ENCODE results near the gene HBG2. TPM values are rescaled to one million over a fixed set of nuclear protein-coding genes. Genes with fewer than 3 reads are reported as not detected.

The HBG2 gene
- total and polyA plus RNA-seq, 2 experiments from 2014 or later = not detected

GRCh38 chr11:5251746-5252145 is 2.8 kb downstream of the HBG2 start (continued):
- TF ChIP-seq REST (IDR thresholded peaks at IDR 0.05; ENCODE audit: unreplicated experiment) = no peak
- no peak for TF ChIP-seq CTCF (conservative IDR thresholded peaks at IDR 0.05; ENCODE audit: low read depth in 2 of 2)
- TF ChIP-seq, protein P1, sequence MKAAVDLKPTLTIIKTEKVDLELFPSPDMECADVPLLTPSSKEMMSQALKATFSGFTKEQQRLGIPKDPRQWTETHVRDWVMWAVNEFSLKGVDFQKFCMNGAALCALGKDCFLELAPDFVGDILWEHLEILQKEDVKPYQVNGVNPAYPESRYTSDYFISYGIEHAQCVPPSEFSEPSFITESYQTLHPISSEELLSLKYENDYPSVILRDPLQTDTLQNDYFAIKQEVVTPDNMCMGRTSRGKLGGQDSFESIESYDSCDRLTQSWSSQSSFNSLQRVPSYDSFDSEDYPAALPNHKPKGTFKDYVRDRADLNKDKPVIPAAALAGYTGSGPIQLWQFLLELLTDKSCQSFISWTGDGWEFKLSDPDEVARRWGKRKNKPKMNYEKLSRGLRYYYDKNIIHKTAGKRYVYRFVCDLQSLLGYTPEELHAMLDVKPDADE (IDR thresholded peaks at IDR 0.05) = no peak
- no peak for TF ChIP-seq STAT1 (IDR thresholded peaks at IDR 0.05; ENCODE audit: unreplicated experiment)
- TF ChIP-seq POLR2AphosphoS5 (IDR thresholded peaks at IDR 0.05; ENCODE audit: low read depth) = no peak
- no peak for TF ChIP-seq EZH2 (IDR thresholded peaks at IDR 0.05; ENCODE audit: low read depth, unreplicated experiment)

DNA sequence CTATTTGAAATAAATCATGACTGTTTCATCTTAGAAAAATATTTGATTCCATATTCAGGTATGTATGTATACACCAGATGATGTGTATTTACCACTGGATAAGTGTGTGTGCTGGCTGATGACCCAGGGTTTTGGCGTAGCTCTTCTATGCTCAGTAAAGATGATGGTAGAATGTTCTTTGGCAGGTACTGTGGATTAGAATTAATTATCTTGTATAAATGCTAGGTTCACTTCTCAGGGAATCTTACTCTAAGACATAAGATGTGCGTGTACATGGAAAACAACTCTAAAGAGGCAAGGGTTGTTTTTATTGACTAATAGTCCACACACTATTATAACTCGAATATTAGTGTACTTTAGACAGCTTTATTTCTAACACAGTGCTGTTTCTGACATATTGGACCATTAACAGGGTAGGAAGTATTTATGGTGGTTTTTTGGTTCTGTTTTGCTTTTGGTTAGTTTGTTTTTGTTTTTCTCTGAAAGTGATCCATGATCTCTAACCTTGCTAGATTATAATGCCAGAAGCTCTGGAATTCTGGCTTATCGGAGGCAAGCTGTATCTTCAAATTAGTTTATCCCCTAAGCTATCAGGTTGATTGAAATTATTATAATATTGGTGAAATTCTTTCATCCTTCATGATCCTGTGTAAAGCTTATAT is 3.9 kb downstream of the HBG2 start:
- no peak for ATAC-seq
- no peaks in the 10 kb centered on the region for H3K9me3 Mint-ChIP-seq
- TF ChIP-seq POLR2AphosphoS5 (IDR thresholded peaks at IDR 0.05; ENCODE audit: low read depth) (no peak), JUNB (IDR thresholded peaks at IDR 0.05; ENCODE audit: unreplicated experiment) (no peak), EZH2phosphoT487 (IDR thresholded peaks at IDR 0.05; ENCODE audit: unreplicated experiment) (no peak), CTCF (conservative IDR thresholded peaks at IDR 0.05; ENCODE audit: low read depth in 2 of 2) (no peak), EZH2 (IDR thresholded peaks at IDR 0.05; ENCODE audit: low read depth, unreplicated experiment) (no peak), REST (IDR thresholded peaks at IDR 0.05; ENCODE audit: unreplicated experiment) (no peak), NANOG (IDR thresholded peaks at IDR 0.05; ENCODE audit: borderline replicate concordance) (no peak)
- TF ChIP-seq, protein P1 (IDR thresholded peaks at IDR 0.05) = no peak

More for the DNA sequence above, 3.9 kb downstream of the HBG2 start:
- H3K27me3 Mint-ChIP-seq (ENCODE audit: insufficient read depth, low read depth, poor library complexity) = peaks cover 4% of the 10 kb centered on the region
- Histone ChIP-seq H3K4me1 (ENCODE audit: insufficient read depth) (no peaks in the 10 kb centered on the region), H3K9me2 (ENCODE audit: insufficient read depth) (no peaks in the 10 kb centered on the region), H3K36me3 (ENCODE audit: insufficient read depth) (no peaks in the 10 kb centered on the region), H4K20me1 (replicated peaks; ENCODE audit: insufficient read depth) (no peaks in the 10 kb centered on the region), H2AFZ (no peak overlapping the region), H3K79me2 (replicated peaks; ENCODE audit: insufficient read depth) (no peaks in the 10 kb centered on the region), H3K27me3 (ENCODE audit: insufficient read depth) (peaks cover 3% of the 10 kb centered on the region; the same call in 1 of the 2 replicates), H3K27ac (ENCODE audit: low read depth) (no peak overlapping the region), H3F3A (replicated peaks; ENCODE audit: low read depth) (no peaks in the 10 kb centered on the region), H3K4me3 (no peak overlapping the region), H3K4me2 (no peak overlapping the region)
- H3K27ac Mint-ChIP-seq = no peak overlapping the region
- no peak for DNase-seq (ENCODE audit: low spot score)
- H3K4me3 Mint-ChIP-seq = no peak overlapping the region
- H3K4me1 Mint-ChIP-seq = no peaks in the 10 kb centered on the region
- no peaks in the 10 kb centered on the region for H3K36me3 Mint-ChIP-seq (ENCODE audit: low read depth)

Measured in GM23338 (cell line).